K562 (cell line): ENCODE data around the gene HVCN1. TPM values are rescaled to one million over a fixed set of nuclear protein-coding genes. Genes with fewer than 3 reads are reported as not detected.

Experiments used
- BRF2 ChIP-seq: IDR thresholded peaks from 3 replicates; pipeline ENCODE4 v1.6.1; 2011; ENCODE audit warnings: borderline replicate concordance, mild to moderate bottlenecking; ENCODE audit not compliant: insufficient read length, insufficient read depth
- CTCFL ChIP-seq: IDR thresholded peaks from 2 replicates; pipeline ENCODE4 v1.6.1; 2011; ENCODE audit warnings: borderline replicate concordance, low read depth, mild to moderate bottlenecking, moderate library complexity, low read length; ENCODE audit not compliant: insufficient read depth, poor library complexity, severe bottlenecking
- MITF ChIP-seq: IDR thresholded peaks from 2 replicates; pipeline ENCODE4 v1.6.1; 2014; ENCODE audit warnings: antibody characterized with exemption
- MXD1 ChIP-seq: fragments of 250-450 bp; sonication (Bioruptor Pico); IDR thresholded peaks from 2 replicates; pipeline ENCODE4 v1.8.0; 2021; ENCODE audit warnings: borderline replicate concordance, mild to moderate bottlenecking, moderate library complexity; ENCODE audit not compliant: poor library complexity, severe bottlenecking
- NFYB ChIP-seq: IDR thresholded peaks from 2 replicates; pipeline ENCODE4 v1.6.1; 2011; ENCODE audit warnings: mild to moderate bottlenecking, moderate library complexity; ENCODE audit not compliant: insufficient read length; ENCODE audit errors: extremely low read depth
- PRDM10 ChIP-seq: fragments of 450-650 bp; IDR thresholded peaks from 2 replicates; pipeline ENCODE4 v1.6.1; 2018; ENCODE audit not compliant: partially characterized antibody
- PTTG1 ChIP-seq: fragments of 450-650 bp; IDR thresholded peaks from 2 replicates; pipeline ENCODE4 v1.6.1; 2016; ENCODE audit warnings: low read depth, mild to moderate bottlenecking, missing genetic modification characterization, missing compliant biosample characterization
- RB1 ChIP-seq: fragments of 450-650 bp; IDR thresholded peaks from 2 replicates; pipeline ENCODE4 v1.6.1; 2017; ENCODE audit warnings: low read depth, mild to moderate bottlenecking
- ZNF592 ChIP-seq: fragments of 450-650 bp; IDR thresholded peaks from 2 replicates; pipeline ENCODE4 v1.6.1; 2017; ENCODE audit warnings: antibody characterized with exemption, mild to moderate bottlenecking
- ZNF764 ChIP-seq: fragments of 250-450 bp; sonication (Bioruptor Pico); IDR thresholded peaks from 2 replicates; pipeline ENCODE4 v1.4.0; 2020; ENCODE audit warnings: low read depth, mild to moderate bottlenecking, moderate library complexity
- polyA plus RNA-seq, 8 experiments: library from polyadenylated mRNA; depleted of rRNA in 4 of 8; stranded (reverse) in 5 of 8; unstranded in 3 of 8; fragments of >200 nt; fragmentation: Nextera tagmentation in 2 of 8; fragmentation: Illumina TruSeq in 1 of 8; extraction: Ambion mirVana in 2 of 8; extraction: Trizol in 1 of 8; gene quantifications; 2 replicates each; pipeline versions ENCODE4 v1.2.1 to v1.2.3, GENCODE V29; 2011 to 2014; ENCODE audit warnings: inconsistent platforms in 1 of 8, missing spikeins in 1 of 8
- total RNA-seq, 7 experiments: library from RNA; depleted of rRNA in 6 of 7; stranded (reverse); fragments of >200 nt in 6 of 7; fragmentation: Illumina TruSeq in 2 of 7; extraction: Trizol in 2 of 7; gene quantifications; 2 replicates each; pipeline versions ENCODE4 v1.2.1 to v1.2.3, GENCODE V29; 2011 to 2021; ENCODE audit warnings: low replicate concordance in 1 of 7

Gene HVCN1
- total and polyA plus RNA-seq, 9 of the 15 experiments (the other 6 are each of a cell fraction or from before 2014, with no cell fraction given): 0.21 to 1.4 (median 0.74) TPM

- TF ChIP-seq CTCFL (no peak), NFYB (no peak), ZNF592 (peak; percentile 79), RB1 (peak; percentile 88), MXD1 (no peak), PRDM10 (peak; percentile 11), PTTG1 (tag) (no peak), BRF2 (no peak), ZNF764 (CRISPR knock-in tag) (no peak), MITF (peak; percentile 67; the same call in 1 of the 2 replicates)
Measured at GRCh38 chr12:110698171-110698902, 9.4 kb upstream of the HVCN1 start (continued).
